ENCODE measurements around the gene MRPL43. TPM values are rescaled to one million over a fixed set of nuclear protein-coding genes. Genes with fewer than 3 reads are reported as not detected.

Gene MRPL43
- polyA plus RNA-seq, 2 of the 4 experiments (the other 2 are of a cell fraction): 76.3 to 83.4 TPM

DNA sequence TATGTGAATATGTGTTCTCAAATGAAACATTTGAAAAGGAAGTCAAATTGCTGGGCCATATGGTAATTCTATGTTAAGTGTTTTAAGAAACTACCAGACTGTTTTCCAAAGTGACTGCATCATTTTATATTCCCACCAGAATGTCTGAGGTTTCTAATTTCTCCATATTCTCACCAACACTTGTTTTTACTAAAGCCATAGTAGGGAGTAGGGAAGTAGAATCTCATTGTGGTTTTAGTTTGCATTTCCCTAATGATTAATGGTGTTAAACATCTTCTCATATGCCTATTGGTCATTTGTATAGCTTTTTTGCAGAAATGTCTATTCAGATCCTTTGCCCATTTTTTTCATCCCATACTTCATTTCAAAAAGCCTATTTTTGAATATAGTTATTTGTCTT is 27.0 kb downstream of the MRPL43 start:
- Histone ChIP-seq H3K9me3 (no peaks in the 10 kb centered on the region), H3K27ac (no peak overlapping the region), H3K4me2 (no peak overlapping the region), H3K4me1 (no peaks in the 10 kb centered on the region), H3K4me3 (no peak overlapping the region)
- ChIA-PET POLR2A (no interaction called here), CTCF (no interaction called here)
- DNase-seq (ENCODE audit: low read depth in 1 of 2, low spot score in 1 of 2): no peak
- FAIRE-seq: no peak
- TF ChIP-seq ZC3H11A (IDR thresholded peaks at IDR 0.05): no peak
- TF ChIP-seq, protein P1, sequence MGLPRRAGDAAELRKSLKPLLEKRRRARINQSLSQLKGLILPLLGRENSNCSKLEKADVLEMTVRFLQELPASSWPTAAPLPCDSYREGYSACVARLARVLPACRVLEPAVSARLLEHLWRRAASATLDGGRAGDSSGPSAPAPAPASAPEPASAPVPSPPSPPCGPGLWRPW (IDR thresholded peaks at IDR 0.05): no peak
- TF ChIP-seq SMC3 (IDR thresholded peaks at IDR 0.05): no peak
- TF ChIP-seq HEYL (CRISPR knock-in tag; IDR thresholded peaks at IDR 0.05): no peak
- no peak for TF ChIP-seq JUN (IDR thresholded peaks at IDR 0.05)
- no peak for TF ChIP-seq CHD2 (IDR thresholded peaks at IDR 0.05; ENCODE audit: low read length, partially characterized antibody)
- ATAC-seq: no peak

DNA sequence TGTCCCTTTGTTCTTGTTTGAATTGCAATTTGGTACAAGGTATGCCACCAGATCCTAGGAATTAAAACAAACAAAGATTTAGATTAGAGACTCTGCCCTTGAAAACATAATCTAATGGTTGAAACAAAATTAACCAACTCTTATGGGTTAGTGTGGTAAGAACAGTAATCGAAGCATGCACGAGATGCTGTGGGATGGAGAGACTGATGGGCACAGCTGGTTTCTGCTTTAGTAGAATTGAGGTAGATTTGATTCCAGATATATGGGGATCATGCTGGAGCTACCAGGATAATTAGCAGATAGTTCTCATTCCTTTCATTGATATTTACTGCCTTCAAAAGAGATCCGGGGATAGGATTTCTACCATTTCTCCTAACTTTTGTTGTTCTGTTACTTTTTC is 38.4 kb downstream of the MRPL43 start:
- WGBS (ENCODE audit: missing lambda C conversion rate): 93% methylated on average over 3 of the region's 3 CpGs
- ChIA-PET POLR2A (no interaction called here), CTCF (interaction anchor here (1.2 to 3.3 kb wide), 3 partner anchors 9 to 20 kb away, joined by 3 to 8 read pairs (median 6); no protein-coding TSS in a partner anchor)
- DNase-seq (ENCODE audit: low read depth in 1 of 2, low spot score in 1 of 2): no peak
- no peak for FAIRE-seq
- Histone ChIP-seq H3K9me3 (no peaks in the 10 kb centered on the region), H3K4me2 (no peak overlapping the region), H3K4me1 (no peaks in the 10 kb centered on the region), H3K27ac (no peak overlapping the region), H3K4me3 (no peak overlapping the region)
- no peak for ATAC-seq
- no peak for TF ChIP-seq TP53 (CRISPR knock-in tag; IDR thresholded peaks at IDR 0.05)
- TF ChIP-seq CBX2 (IDR thresholded peaks at IDR 0.05; ENCODE audit: borderline replicate concordance, low read depth): no peak
- no peak for TF ChIP-seq BHLHE40 (IDR thresholded peaks at IDR 0.05; ENCODE audit: low read depth, low read length)
- no peak for TF ChIP-seq JUN (IDR thresholded peaks at IDR 0.05)
- TF ChIP-seq RCOR1 (IDR thresholded peaks at IDR 0.05; ENCODE audit: low read depth, low read length): no peak
- TF ChIP-seq, protein P2, sequence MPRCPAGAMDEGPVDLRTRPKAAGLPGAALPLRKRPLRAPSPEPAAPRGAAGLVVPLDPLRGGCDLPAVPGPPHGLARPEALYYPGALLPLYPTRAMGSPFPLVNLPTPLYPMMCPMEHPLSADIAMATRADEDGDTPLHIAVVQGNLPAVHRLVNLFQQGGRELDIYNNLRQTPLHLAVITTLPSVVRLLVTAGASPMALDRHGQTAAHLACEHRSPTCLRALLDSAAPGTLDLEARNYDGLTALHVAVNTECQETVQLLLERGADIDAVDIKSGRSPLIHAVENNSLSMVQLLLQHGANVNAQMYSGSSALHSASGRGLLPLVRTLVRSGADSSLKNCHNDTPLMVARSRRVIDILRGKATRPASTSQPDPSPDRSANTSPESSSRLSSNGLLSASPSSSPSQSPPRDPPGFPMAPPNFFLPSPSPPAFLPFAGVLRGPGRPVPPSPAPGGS (IDR thresholded peaks at IDR 0.05): no peak
- TF ChIP-seq ZFP36 (IDR thresholded peaks at IDR 0.05; ENCODE audit: borderline replicate concordance, partially characterized antibody): no peak

DNA sequence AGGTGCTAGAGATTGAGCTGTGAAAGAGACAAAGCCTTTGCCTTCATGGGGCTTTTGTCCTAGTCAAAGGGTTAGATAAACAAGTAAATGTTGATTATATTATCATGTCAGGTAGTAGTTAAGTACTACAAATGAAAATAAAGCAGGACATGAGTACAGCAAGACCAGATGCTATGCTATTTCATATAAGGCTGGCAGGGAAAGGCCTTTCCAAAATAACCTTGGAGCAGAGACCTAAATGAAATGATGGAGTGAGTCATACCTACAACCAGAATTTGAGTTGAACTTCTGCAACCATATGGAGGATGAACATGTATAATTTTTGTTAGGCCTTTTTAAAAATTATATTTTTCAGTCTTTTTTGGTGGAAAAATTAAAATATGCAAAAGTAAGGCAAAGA is 41.5 kb downstream of the MRPL43 start:
- ChIA-PET CTCF (no interaction called here), POLR2A (no interaction called here)
- no peak for TF ChIP-seq RAD21 (conservative IDR thresholded peaks at IDR 0.05 in 1 of 2, IDR thresholded peaks at IDR 0.05 in 1 of 2)
- Histone ChIP-seq H3K27ac (no peak overlapping the region), H3K4me3 (no peak overlapping the region), H3K4me2 (no peak overlapping the region), H3K4me1 (no peaks in the 10 kb centered on the region), H3K9me3 (no peaks in the 10 kb centered on the region)
- FAIRE-seq (no peak), DNase-seq (ENCODE audit: low read depth in 1 of 2, low spot score in 1 of 2) (no peak), ATAC-seq (no peak)

DNA sequence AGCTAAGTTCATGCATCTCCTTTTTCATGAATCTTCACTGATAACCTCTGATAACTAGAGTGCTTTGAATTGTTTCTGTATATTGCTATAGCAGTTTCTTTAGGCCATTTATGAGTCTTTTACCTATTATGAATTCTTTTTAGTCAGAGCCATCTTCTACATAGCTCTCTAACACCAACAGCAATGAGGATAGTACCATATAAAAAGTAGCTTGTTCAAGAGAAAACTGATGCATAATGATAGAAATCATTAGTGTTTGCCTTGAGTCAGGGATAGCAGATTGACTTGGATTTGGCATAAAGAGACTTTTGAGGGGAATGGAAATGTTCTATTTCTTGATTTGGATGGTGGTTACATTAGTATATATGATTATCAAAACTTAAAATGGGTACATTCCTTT is 43.8 kb downstream of the MRPL43 start:
- no peak for FAIRE-seq
- H3K4me3 ChIP-seq: no peak overlapping the region
- ATAC-seq: no peak
- ChIA-PET CTCF (interaction anchor here (0.8 to 1.1 kb wide), 3 partner anchors 9 to 65 kb away, joined by 3 read pairs; partner anchors contain the start of gene LZTS2), POLR2A (no interaction called here)
- DNase-seq (ENCODE audit: low read depth in 1 of 2, low spot score in 1 of 2): no peak
- no peaks in the 10 kb centered on the region for H3K9me3 ChIP-seq
- no peaks in the 10 kb centered on the region for H3K4me1 ChIP-seq
- H3K4me2 ChIP-seq: no peak overlapping the region
- TF ChIP-seq ZFP36 (IDR thresholded peaks at IDR 0.05; ENCODE audit: borderline replicate concordance, partially characterized antibody) (no peak), CHD2 (IDR thresholded peaks at IDR 0.05; ENCODE audit: low read length, partially characterized antibody) (no peak), TFCP2L1 (CRISPR knock-in tag; IDR thresholded peaks at IDR 0.05) (no peak), RCOR1 (IDR thresholded peaks at IDR 0.05; ENCODE audit: low read depth, low read length) (no peak), ZNF302 (CRISPR knock-in tag; IDR thresholded peaks at IDR 0.05) (no peak), FOXS1 (CRISPR knock-in tag; IDR thresholded peaks at IDR 0.05) (no peak), CEBPB (IDR thresholded peaks at IDR 0.05) (no peak), NPAS2 (CRISPR knock-in tag; IDR thresholded peaks at IDR 0.05; ENCODE audit: borderline replicate concordance) (no peak), HEYL (CRISPR knock-in tag; IDR thresholded peaks at IDR 0.05) (no peak), KDM5A (IDR thresholded peaks at IDR 0.05) (no peak), FOSB (CRISPR knock-in tag; IDR thresholded peaks at IDR 0.05) (no peak), GATA3 (IDR thresholded peaks at IDR 0.05; ENCODE audit: borderline replicate concordance) (no peak)
- TF ChIP-seq, protein P3, sequence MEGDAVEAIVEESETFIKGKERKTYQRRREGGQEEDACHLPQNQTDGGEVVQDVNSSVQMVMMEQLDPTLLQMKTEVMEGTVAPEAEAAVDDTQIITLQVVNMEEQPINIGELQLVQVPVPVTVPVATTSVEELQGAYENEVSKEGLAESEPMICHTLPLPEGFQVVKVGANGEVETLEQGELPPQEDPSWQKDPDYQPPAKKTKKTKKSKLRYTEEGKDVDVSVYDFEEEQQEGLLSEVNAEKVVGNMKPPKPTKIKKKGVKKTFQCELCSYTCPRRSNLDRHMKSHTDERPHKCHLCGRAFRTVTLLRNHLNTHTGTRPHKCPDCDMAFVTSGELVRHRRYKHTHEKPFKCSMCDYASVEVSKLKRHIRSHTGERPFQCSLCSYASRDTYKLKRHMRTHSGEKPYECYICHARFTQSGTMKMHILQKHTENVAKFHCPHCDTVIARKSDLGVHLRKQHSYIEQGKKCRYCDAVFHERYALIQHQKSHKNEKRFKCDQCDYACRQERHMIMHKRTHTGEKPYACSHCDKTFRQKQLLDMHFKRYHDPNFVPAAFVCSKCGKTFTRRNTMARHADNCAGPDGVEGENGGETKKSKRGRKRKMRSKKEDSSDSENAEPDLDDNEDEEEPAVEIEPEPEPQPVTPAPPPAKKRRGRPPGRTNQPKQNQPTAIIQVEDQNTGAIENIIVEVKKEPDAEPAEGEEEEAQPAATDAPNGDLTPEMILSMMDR (IDR thresholded peaks at IDR 0.05): no peak
- TF ChIP-seq, protein P2 (IDR thresholded peaks at IDR 0.05): no peak
- TF ChIP-seq, protein P4, sequence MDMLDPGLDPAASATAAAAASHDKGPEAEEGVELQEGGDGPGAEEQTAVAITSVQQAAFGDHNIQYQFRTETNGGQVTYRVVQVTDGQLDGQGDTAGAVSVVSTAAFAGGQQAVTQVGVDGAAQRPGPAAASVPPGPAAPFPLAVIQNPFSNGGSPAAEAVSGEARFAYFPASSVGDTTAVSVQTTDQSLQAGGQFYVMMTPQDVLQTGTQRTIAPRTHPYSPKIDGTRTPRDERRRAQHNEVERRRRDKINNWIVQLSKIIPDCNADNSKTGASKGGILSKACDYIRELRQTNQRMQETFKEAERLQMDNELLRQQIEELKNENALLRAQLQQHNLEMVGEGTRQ (IDR thresholded peaks at IDR 0.05): no peak
- H3K27ac ChIP-seq: no peak overlapping the region

Measured in A549 (cell line).